Embryonic facial prominence (tissue), 1 donor: ENCODE data around the gene A2M.

ENCODE experiments used
- DNase-seq: peaks from one replicate; pipeline ENCODE4 v3.0.0-alpha.2; 2016; ENCODE audit errors: extremely low spot score

The A2M gene

GRCh38 chr12:9122091-9122609 lies 6.4 kb upstream of the A2M start:
- no peak for DNase-seq

- no peak for DNase-seq
Observed at GRCh38 chr12:9120487-9121184, 4.9 kb upstream of the A2M start.

- no peak for DNase-seq
Observed at GRCh38 chr12:9118158-9118557, 2.4 kb upstream of the A2M start.

GRCh38 chr12:9114946-9115345 lies 773 bp downstream of the A2M start:
- no peak for DNase-seq

- DNase-seq = no peak
Observed at GRCh38 chr12:9113987-9114309, 1.8 kb downstream of the A2M start.

- DNase-seq = no peak
Observed at GRCh38 chr12:9113296-9113986, 2.3 kb downstream of the A2M start.

GRCh38 chr12:9112076-9112853 lies 3.5 kb downstream of the A2M start:
- no peak for DNase-seq

- no peak for DNase-seq
Observed at GRCh38 chr12:9111525-9111924, 4.2 kb downstream of the A2M start.

GRCh38 chr12:9109737-9110491 lies 5.8 kb downstream of the A2M start:
- DNase-seq = no peak

- DNase-seq = no peak
Observed at GRCh38 chr12:9109213-9109522, 6.6 kb downstream of the A2M start.

GRCh38 chr12:9108504-9109212 lies 7.1 kb downstream of the A2M start:
- DNase-seq = no peak

- no peak for DNase-seq
Observed at GRCh38 chr12:9107542-9107873, 8.2 kb downstream of the A2M start.

- no peak for DNase-seq
Observed at GRCh38 chr12:9106610-9107541, 8.8 kb downstream of the A2M start.

- DNase-seq = no peak
Observed at GRCh38 chr12:9106067-9106466, 9.7 kb downstream of the A2M start.

- DNase-seq = no peak
Observed at GRCh38 chr12:9104767-9105423, 10.8 kb downstream of the A2M start.

- DNase-seq = no peak
Observed at GRCh38 chr12:9104087-9104486, 11.6 kb downstream of the A2M start.

- DNase-seq = no peak
Observed at GRCh38 chr12:9103050-9103849, 12.5 kb downstream of the A2M start.

- no peak for DNase-seq
Observed at GRCh38 chr12:9101018-9101687, 14.6 kb downstream of the A2M start.
